ENCODE data around the gene FAM193A.
"Not testable (repeated sequence)": the region's sequence is repeated elsewhere in the genome, so short reads cannot be mapped to it uniquely, and the experiment has no call there.

The FAM193A gene

DNA sequence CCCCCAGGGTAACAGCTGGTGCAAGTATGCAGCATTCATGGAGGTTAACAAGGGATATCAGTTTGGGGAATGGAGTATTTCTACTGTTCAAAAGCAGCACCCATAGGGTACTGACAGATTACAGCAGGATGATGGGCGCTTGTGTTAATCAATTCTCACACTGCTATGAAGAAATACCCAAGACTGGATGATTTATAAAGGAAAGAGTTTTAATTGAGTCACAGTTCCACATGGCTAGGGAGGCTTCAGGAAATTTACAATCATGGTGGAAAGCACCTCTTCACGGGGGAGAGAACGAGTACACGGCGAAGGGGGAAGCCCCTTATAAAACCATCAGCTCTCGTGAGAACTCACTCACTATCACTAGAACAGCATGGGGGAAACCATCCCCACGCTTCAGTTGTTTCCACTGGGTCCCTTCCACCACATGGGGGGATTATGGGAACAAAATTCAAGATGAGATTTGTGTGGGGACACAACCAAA, 155.5 kb downstream of the FAM193A start:
- no peak for DNase-seq (ENCODE audit: low read depth)

DNA sequence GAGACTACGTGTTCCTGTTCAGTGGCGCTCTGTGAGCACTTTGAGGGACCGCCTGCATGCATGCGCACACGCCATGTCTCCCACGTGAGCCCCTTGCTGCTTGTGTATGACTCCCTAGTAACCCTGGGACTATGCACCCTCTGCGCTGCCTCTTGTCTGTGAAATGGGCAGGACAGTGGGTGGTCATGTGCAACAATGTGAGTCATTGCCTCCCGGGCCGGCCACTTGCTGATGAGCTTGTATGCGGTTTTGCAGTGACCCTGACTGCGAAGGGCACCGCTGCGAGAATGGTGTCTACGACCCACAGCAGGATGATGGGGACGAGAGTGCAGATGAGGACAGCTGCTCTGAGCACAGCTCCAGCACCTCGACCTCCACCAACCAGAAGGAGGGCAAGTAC, 158.2 kb downstream of the FAM193A start:
- no peak for DNase-seq (ENCODE audit: low read depth)

DNA sequence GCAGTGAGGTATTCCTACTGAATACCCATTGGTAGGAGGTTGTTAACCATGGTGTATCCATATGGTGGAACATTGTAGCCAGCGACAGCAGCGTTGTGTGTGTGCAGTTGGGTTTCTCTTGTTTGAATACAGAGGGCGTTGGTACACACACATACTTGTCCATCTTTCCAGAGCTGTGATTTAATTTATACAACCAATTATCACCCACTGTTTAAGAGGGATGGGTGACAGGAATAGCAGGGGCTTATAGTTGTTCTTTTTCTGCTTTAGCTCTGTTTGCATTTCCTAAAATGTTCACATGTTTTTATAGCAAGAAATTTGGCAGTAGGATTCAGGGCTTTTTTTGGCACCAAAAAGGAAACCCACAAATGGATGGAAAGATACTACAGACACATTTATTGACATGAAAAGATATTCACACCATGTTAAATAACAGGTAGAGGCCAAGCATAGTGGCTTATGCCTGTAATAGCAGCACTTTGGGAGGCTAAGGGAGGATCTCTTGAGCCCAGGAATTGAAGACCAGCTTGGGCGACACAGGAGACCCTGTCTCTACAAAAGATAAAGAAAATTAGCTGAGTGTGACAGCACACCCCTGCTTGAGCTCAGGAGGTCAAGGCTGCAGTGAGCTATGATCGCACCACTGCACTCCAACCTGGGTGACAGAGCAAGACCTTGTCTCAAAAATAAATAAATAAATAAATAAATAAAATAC, 159.1 kb downstream of the FAM193A start:
- no peak for DNase-seq (ENCODE audit: low read depth)

DNA sequence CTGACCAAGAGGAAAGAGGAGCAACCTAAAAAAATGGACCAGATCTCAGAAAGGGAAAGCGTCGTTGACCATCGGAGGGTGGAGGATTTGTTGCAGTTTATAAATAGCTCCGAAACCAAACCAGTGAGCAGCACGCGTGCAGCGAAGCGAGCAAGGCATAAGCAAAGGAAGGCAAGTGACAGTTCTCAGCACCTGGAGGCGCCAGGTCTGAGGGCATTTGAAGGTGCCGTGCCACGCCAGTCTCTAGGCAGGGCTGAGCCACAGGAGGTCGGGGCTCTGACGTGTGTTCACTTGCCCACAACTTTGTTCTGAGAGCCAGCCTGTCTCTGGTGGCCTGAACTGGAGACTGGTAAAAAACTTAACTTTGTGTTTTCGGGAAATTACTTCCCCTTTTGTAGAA, 160.0 kb downstream of the FAM193A start:
- no peak for DNase-seq (ENCODE audit: low read depth)

DNA sequence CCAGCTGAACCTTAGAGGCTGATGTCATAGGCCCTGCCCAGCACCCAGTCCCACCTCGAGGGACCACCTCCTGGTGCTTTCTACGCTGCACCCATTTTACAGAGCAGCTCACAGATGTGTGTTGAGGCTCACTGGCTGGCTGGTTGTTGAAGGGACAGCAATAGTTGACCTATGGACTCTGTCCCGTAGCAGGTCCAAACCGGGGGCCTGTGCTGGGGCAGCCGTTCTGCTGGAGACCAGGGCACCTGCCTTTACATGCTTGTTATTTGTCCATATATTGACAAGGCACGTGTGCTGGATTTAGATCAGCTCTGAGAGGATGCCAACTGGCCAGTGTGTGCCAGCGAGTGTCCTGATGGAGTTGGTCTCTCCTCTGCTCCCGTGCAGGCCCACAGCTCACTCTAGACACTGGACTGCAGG, 161.6 kb downstream of the FAM193A start:
- DNase-seq (ENCODE audit: low read depth): no peak

DNA sequence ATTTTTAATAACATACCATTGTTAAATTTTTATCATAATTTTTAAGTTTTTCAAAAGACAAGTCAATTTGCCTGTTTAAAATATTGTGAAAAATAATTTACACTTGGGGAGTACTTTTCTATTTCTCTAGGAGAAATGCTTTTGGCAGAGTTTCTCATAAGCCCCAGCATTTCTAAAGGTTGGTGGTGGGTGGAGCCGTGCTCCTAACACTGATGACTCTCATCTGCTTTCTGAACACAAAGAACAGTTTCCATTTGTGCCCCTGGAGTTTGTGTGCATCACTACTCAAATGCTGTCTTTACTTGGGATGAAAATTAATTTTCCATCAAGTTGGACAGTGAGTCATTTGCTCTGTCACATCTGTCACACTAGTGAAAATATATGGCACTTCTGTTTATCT, 162.1 kb downstream of the FAM193A start:
- no peak for DNase-seq (ENCODE audit: low read depth)

DNA sequence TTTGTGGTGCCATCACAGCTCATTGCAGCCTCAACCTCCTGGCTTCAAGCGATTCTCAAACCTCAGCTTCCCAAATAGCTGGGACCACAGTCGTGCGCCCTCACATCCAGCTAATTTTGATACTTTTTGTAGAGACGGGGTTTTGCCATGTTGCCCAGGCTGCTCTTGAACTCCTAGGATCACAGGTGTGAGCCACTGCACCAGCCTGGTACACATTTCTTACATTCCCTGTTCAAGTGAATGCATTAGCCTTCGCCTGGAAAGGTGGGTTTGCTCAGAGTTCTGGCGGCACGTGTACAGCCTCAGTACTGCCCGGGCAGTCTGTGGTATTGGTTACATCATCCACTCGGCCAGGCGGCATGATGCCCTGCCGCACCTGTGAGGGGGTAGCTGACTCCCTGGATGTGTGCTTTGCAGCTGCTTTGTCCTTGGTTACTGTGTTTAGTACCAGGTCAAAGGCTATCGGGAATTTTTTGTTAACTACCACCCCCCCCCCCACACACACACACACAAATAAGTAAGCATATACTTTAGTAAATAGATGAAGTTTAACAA, 162.6 kb downstream of the FAM193A start:
- no peak for DNase-seq (ENCODE audit: low read depth)

DNA sequence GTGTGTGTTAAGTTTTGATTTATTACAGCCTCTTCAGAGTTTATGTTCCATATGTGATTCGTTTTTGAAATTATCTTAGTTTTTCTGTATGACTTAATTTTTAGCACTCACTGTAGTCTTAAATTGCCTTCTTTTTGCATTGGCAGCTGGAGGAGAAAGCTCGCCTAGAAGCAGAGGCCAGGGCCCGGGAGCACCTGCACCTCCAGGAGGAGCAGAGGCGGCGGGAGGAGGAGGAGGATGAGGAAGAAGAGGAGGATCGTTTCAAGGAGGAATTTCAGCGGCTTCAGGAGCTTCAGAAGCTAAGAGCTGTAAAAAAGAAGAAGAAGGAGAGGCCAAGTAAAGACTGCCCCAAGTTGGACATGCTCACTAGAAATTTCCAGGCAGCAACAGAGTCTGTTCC, 163.1 kb downstream of the FAM193A start:
- no peak for DNase-seq (ENCODE audit: low read depth)

DNA sequence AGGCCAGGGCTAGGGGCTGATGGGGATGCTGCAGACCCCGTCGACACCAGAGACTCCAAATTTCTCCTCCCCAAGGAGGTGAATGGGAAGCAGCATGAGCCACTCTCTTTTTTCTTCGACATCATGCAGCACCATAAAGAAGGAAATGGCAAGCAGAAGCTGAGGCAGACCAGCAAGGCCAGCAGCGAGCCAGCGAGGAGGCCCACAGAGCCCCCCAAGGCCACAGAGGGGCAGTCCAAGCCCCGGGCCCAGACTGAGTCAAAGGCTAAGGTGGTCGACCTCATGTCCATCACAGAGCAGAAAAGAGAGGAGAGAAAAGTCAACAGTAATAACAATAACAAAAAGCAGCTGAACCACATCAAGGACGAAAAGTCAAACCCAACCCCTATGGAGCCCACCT, 163.6 kb downstream of the FAM193A start:
- no peak for DNase-seq (ENCODE audit: low read depth)

DNA sequence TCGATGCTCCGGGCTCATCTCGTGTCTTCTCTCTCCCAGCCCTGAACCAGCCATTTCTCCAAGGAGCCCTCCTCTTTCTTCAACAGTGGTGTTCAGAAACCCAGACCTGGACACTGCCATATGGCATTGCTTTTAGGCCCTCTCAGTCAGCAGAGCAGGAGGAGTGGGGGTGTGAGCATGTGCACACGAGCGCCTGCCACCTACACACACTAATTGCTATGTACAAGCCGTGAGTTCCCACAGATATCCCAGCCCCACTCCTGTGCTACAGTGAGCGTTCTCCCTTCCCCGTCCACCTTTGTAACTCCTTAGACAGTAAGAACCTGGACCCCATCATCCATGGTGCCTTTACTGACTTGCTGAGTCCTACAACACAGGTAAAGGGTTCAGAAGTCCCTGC, 165.9 kb downstream of the FAM193A start:
- DNase-seq (ENCODE audit: low read depth): no peak

DNA sequence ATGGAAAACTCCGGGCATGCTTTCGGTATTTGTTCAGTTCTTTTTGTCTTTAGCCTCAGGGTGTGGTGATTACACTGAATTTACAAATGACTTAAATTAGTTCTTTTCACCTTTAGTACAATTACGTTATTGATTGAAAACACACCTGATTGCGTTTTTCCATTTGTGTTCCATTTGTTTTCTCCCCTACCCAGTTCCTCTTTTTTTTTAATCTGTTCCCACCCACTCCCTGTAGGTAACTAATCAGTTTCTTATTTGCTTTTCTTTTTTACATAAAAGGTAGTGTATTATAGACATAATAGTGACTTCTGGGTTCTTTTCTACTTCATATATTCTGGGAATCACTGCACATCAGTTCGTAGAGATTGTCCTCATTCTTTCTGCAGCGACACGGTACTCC, 166.3 kb downstream of the FAM193A start:
- no peak for DNase-seq (ENCODE audit: low read depth)

DNA sequence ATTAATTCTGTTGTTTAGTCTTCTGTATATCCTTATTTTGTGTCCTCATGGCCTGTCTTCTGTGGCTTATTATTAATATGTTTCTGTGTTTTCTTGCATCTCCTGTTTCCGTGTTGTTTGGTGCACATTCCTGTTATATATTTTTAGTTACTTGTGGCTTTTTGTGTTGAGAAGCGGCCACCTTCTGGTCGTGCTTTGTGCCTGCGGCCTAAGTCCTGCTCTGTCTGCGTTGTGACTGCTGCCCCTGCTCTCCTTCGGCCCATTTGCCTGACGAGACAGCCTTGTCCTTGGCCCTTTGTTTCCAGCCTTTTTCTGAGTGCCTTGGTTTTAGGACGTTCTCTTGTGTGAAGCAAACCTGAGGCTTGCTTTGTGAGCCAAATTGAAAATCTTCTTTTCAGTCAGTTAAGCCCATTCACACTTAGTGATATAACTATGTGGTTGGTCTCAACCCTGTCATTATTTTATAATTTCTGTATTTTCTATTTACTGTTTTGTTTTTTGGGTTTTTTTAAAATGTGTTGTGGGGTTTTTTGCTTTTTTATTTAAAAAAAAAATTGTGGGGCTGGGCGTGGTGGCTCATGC, 175.9 kb downstream of the FAM193A start:
- no peak for DNase-seq (ENCODE audit: low read depth)

DNA sequence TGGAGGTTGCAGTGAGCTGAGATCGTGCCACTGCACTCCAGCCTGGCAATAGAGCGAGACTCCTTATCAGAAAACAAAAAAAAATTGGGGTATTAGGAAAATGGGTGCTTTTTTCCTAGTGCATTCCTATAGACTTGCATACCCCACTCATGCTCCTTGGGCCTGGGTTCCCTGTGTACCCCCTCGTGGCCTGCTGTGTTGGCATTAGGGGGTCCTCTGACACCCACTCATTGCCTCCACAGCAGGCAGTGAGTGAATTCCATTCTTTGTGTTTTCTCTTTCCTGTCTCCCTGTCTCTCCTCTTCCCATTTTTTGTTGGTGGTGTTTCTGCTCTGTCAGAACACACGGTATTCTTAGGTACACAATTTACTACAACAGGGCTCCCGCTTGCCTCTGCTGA, 176.9 kb downstream of the FAM193A start:
- no peak for DNase-seq (ENCODE audit: low read depth)

DNA sequence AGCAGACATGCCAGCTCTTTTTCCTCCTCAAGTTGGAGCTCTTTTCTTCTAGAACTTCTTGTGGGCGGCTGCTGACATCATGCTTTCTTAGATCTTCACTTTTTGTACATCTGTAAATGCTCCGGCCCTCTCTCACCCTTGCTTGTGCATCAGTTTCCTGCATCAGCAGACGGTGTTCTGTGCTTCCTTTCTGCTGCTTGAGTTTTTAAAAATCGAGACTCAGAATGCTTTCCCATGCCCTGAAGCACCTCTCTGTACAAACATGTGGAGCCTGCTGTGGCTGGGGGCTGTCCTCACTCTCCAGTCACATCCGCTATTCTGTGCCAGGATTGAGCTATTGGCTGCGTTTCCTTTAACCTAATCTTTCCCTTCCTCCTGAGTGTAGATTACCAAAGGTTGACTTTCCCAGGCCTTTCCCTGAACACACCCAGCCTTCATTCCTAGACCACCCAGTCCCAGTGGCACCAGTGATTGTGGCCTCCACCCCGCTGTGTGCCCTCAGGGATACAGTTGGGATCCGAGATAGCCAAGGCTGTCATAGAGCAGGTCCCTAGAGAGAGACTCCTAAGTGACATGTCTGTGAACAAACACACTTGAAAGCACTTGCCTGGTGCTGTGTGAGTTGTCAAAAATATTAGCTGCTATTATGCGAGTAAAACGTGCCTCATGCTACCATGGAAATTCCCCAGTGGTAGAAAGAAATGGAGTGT, 177.8 kb downstream of the FAM193A start:
- peak; percentile 55 for DNase-seq (ENCODE audit: low read depth)

DNA sequence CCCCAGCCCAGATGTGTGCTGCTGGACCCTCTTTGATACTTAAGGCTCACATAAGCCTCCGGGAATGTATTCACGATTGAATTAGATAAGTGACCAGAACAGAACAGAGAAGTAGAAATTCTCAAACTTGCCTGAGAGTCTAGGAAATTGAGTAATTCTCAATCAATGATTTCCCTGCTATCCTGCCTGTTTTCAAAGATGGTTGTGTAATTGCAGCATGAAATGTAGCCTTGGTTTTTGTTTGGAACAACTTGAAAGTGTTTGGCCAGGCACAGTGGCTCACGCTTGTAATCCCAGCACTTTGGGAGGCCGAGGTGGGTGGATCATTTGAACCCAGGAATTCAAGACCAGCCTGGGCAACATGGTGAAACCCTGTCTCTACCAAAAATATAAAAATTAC, 178.5 kb downstream of the FAM193A start:
- DNase-seq (ENCODE audit: low read depth): no peak

DNA sequence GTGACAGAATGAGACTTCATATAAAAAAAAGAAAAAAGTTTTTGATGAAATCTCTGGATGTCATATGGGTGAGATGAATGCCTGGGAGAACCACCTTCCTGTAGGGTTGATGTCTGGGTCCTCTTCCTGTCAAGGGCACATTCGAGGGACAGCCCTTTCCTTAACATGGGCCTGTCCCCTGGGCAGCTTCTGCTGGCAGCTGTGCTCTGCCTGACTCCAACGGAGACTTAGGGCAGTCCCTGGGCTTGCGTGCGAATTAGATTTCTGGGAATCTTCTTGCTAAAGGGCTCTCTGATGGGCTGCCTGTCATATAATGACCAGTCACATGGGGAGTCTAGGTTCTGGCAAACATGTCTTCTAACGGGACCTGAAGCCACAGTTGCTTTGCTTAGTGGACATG, 179.0 kb downstream of the FAM193A start:
- DNase-seq (ENCODE audit: low read depth): no peak

DNA sequence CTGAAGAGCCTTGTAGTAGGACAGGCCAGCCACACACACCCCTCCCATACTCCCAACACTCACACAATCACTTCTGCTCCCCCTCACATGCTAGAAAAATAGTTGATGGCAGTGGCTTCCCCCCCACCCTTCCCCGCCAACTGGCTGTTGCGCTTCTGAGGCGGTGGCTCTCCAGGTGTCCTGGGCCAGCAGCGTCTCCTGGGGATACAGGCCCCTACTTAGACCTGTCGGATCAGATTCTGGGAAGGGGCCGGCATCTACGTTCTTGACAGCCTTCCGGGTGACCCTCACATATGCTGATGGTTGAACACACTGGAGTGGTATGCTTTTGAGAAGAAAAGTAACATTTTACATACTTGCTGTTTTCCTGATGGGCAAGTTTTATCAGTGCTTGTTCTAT, 179.8 kb downstream of the FAM193A start:
- DNase-seq (ENCODE audit: low read depth): no peak

DNA sequence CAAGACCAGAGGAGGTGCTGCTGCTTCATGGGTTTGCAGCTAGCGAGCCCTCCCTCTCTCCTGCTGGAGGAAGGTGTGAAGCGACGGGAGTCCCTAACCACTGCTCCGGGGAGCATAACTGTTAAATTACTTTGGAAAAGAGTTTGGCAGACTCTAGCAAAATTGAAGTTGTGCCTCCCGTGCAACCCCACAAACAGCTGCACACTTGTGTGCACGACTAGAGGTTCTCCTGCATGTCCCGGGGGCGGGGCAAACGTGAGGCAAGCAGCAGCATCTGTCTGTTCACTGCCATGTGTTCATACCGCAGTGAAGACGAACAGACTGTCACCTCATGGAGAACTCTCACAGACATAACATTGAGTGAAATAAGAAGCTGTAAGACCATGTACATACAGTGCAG, 185.1 kb downstream of the FAM193A start:
- DNase-seq (ENCODE audit: low read depth): no peak

DNA sequence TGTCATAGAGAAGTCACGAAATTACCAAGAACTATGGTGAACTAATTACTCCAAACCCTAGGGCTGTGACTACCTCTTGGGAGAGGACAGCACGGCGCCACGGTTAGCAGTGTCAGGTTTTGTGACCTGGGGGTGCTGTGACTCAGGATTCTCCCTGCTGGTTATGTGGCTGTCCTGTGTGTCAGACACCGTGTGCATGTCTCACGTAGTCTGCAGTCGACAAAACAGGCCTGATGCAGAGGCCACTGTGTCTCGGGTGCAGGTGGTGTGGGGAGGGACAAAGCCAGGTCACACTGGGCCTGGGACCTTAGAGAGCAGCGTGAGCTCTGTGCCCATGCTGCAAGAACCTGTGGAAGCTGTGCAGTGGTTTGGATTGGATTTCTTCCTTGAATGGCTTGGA, 185.6 kb downstream of the FAM193A start:
- DNase-seq (ENCODE audit: low read depth): no peak

DNA sequence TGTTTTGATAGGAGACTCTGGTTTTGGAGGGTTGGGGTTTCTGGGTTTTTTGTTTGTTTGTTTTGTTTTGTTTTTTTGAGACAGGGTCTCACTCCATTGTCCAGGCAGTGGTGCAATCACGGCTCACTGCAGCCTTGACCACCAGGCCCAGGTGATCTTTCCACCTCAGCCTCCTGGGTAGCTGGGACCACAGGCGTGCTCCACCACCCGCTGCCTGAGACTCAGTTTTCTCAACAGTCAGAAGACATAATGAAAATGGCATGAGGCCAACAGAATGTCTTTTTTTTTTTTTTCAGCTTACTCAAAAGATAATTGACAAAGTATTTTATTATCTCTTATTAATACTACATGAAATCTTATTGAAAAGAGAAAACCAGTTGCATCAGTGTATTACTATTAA, 187.3 kb downstream of the FAM193A start:
- no peak for DNase-seq (ENCODE audit: low read depth)

DNA sequence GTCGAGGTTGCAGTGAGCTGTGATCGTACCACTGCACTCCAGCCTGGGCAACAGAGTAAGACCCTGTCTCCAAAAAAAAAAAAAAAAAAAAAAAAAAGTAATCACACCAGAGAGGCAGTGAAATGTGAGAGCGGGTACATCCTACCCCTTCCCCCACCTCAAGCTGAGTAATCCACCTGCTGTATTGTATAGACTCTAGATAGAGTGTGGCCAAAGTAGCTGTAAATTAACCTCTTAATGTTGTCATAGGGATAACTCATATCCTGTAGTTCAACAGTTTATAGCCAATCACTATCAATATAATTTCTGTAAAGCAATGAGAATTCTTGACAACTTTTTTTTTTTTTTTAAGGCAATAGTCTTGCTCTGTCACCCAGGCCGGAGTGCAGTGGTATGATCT, 188.9 kb downstream of the FAM193A start:
- DNase-seq (ENCODE audit: low read depth): no peak

DNA sequence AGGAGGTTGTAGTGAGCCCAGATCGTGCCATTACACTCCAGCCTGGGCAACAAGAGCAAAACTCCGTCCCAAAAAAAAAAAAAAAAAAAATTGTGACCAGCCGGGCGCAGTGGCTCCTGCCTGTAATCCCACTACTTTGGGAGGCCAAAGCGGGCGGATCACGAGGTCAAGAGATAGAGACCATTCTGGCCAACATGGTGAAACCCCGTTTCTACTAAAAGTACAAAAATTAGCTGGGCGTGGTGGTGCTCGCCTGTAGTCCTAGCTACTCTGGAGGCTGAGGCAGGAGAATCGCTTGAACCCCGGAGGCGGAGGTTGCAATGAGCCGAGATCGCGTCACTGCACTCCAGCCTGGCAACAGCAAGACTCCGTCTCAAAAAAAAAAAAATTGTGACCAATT, 190.4 kb downstream of the FAM193A start:
- not testable (repeated sequence) for DNase-seq (ENCODE audit: low read depth)

DNA sequence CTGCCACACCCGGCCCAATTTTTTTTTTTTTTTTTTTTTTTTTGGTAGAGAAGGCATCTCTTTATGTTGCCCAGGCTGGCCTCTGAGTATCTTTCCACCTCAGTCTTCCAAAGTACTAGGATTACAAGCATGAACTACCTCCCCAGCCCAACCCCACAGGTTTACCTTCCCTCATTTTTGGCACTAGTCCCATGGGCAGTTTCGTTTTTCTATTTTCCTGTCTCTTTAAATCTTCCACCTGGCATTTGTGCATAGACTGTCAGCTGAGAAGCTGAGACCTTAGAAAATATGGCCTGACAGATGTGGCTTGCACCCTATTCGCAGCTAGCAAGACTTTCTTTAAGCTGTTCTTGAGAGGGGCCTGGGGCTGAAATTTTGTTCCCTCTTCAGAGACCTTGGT, 191.8 kb downstream of the FAM193A start:
- no peak for DNase-seq (ENCODE audit: low read depth)

All from stimulated activated CD4-positive, alpha-beta T cell treated with anti-CD3 and anti-CD28 coated beads, Interleukin-2, amount 100 ng/mL, for 4 hours (primary cell).